ENCODE results near the gene EDARADD. TPM values are rescaled to one million over a fixed set of nuclear protein-coding genes. Genes with fewer than 3 reads are reported as not detected.

Gene EDARADD
- total RNA-seq, 4 donors from 2014 or later: 0.55 to 2.6 (median 1.2) TPM; not detected in 1

DNA sequence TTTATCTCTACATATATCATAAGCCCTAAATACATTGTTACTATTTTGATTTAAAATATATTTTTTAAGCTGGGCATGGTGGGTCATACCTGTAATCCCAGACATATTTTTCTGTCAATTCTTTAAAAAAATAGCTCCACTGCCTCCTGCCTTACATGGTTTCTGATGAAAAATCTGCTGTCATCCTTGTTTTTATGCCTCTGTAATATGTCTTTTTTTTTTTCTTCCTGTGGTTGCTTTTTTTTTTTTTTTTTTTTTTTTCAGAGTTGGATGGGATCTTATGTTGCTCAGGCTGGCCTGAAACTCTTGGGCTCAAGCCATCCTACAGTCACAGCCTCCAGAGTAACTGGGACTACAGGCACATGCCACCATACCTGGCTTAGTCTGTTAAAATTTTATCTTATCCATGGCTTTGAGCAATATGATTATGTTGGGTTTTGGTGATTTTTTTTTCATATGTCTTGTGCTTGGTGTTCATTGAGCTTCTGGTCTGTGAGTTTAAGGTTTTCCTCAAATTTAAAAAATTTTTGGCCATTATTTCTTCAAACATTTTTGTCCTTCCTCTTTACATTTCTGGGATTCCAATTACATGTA lies 12.4 kb upstream of the EDARADD start:
- Histone ChIP-seq H3K4me3 (no peak overlapping the region), H3K36me3 (no peaks in the 10 kb centered on the region), H3K27ac (no peak overlapping the region), H3K9me3 (no peaks in the 10 kb centered on the region), H3K4me1 (no peaks in the 10 kb centered on the region), H3K27me3 (no peaks in the 10 kb centered on the region)
- intact Hi-C loops (cut with DNase I; ENCODE audit: low total_unique reads): no loop called here
- DNase-seq: no peak
- no peak for TF ChIP-seq POLR2A (IDR thresholded peaks at IDR 0.05)
- TF ChIP-seq, protein P1, sequence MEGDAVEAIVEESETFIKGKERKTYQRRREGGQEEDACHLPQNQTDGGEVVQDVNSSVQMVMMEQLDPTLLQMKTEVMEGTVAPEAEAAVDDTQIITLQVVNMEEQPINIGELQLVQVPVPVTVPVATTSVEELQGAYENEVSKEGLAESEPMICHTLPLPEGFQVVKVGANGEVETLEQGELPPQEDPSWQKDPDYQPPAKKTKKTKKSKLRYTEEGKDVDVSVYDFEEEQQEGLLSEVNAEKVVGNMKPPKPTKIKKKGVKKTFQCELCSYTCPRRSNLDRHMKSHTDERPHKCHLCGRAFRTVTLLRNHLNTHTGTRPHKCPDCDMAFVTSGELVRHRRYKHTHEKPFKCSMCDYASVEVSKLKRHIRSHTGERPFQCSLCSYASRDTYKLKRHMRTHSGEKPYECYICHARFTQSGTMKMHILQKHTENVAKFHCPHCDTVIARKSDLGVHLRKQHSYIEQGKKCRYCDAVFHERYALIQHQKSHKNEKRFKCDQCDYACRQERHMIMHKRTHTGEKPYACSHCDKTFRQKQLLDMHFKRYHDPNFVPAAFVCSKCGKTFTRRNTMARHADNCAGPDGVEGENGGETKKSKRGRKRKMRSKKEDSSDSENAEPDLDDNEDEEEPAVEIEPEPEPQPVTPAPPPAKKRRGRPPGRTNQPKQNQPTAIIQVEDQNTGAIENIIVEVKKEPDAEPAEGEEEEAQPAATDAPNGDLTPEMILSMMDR (IDR thresholded peaks at IDR 0.05): no peak

DNA sequence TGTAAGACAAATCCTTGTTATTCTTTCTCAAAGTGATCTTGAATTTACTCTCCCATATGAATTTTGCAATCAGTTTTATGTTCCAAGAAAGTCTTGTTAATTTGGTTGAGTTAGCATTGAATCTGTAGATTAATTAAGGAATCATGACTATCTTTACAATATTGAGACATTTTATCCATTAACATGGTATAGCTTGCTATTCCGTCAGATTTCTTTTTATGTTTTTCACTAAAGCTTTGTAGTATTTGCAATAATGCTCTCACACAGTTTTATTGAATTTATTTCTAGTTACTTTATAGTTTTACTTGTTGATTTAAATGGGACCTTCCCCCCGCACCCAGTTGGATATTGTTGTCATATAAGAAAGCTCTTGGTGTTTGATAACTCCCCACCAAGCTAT lies 5.8 kb upstream of the EDARADD start:
- TF ChIP-seq, protein P1 (IDR thresholded peaks at IDR 0.05): no peak
- no peak for TF ChIP-seq POLR2A (IDR thresholded peaks at IDR 0.05)
- H3K4me1 ChIP-seq: no peaks in the 10 kb centered on the region
- no peak for DNase-seq
- no peaks in the 10 kb centered on the region for H3K27me3 ChIP-seq
- H3K36me3 ChIP-seq: no peaks in the 10 kb centered on the region
- H3K27ac ChIP-seq: no peak overlapping the region
- no peak overlapping the region for H3K4me3 ChIP-seq
- H3K9me3 ChIP-seq: no peaks in the 10 kb centered on the region
- intact Hi-C loops (cut with DNase I; ENCODE audit: low total_unique reads): no loop called here

DNA sequence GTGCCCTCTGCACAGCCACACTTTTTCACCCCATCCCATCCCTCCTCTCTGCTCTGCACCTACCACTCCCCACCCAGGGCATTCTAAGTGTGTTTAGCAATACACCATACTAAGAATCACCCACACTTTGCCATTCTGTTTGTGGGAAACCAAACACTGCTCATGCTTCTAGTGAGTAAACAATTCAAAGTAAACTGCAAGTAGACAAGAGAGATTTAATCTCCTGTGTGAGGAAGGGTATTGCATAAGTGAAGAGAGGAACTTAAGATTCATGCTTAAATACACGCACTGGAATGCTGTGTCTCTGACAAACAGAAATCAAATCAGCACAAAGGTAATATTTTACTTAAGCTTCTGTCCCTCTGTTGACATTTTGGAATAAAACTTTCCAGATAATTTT lies 4.8 kb upstream of the EDARADD start:
- Histone ChIP-seq H3K36me3 (no peaks in the 10 kb centered on the region), H3K4me1 (no peaks in the 10 kb centered on the region), H3K27me3 (no peaks in the 10 kb centered on the region), H3K9me3 (no peaks in the 10 kb centered on the region), H3K4me3 (no peak overlapping the region), H3K27ac (no peak overlapping the region)
- DNase-seq: no peak
- TF ChIP-seq, protein P1 (IDR thresholded peaks at IDR 0.05): no peak
- no peak for TF ChIP-seq POLR2A (IDR thresholded peaks at IDR 0.05)
- intact Hi-C loops (cut with DNase I; ENCODE audit: low total_unique reads): no loop called here

DNA sequence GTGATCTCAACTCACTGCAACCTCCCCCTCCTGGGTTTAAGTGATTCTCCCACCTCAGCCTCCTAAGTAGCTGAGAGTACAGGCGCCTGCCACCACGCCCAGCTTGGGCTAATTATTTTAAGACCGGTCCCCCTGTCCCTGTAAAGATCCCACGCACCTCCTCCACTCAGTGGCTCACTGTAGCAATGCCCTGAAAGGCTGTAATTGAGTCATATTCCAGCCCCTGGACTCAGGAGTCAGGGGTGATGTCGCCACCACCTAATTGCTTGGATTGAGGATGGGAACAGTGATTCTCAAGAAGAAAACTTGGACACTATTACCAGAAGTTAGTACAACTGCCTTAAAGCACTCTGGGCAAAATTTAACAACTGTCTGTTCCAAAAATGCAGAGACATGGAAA lies 3.1 kb upstream of the EDARADD start:
- Histone ChIP-seq H3K27me3 (peaks cover 0 to under 1% of the 10 kb centered on the region in 2 donors), H3K9me3 (no peaks in the 10 kb centered on the region), H3K4me3 (no peak overlapping the region), H3K36me3 (no peaks in the 10 kb centered on the region), H3K27ac (no peak overlapping the region), H3K4me1 (peaks cover 0 to 5% of the 10 kb centered on the region in 2 donors)
- intact Hi-C loops (cut with DNase I; ENCODE audit: low total_unique reads): no loop called here
- DNase-seq: no peak
- no peak for TF ChIP-seq POLR2A (IDR thresholded peaks at IDR 0.05)
- TF ChIP-seq, protein P1 (IDR thresholded peaks at IDR 0.05): no peak

DNA sequence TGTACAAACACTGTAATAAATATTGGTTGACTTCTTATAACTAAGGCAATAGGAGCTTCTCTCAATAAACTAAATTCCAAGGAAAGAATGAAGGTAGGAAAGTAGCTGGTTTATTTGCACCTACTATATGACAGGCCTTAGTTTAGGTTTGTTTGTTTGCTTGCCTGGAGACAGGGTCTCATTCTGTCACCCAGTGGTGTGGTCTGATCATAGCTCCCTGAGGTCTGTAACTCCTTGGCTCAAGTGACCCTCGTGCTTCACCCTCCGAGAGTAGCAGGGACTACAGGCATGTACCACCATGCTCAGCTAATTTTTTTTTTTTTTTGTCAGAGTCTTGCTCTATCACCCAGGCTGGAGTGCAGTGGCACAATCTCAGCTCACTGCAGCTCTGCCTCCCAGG lies 1.9 kb upstream of the EDARADD start:
- Histone ChIP-seq H3K4me1 (peaks cover 0 to 5% of the 10 kb centered on the region in 2 donors), H3K36me3 (no peaks in the 10 kb centered on the region), H3K27me3 (peaks cover 0 to 9% of the 10 kb centered on the region in 2 donors), H3K9me3 (no peaks in the 10 kb centered on the region), H3K4me3 (no peak overlapping the region), H3K27ac (no peak overlapping the region)
- no peak for DNase-seq
- intact Hi-C loops (cut with DNase I; ENCODE audit: low total_unique reads): no loop called here
- TF ChIP-seq POLR2A (IDR thresholded peaks at IDR 0.05): no peak
- TF ChIP-seq, protein P1 (IDR thresholded peaks at IDR 0.05): no peak
